ENCODE data around the gene CARNS1.

Gene CARNS1

GRCh38 chr11:67372993-67373647 lies 42.4 kb upstream of the CARNS1 start, which contains the start of gene CLCF1:
Gene CLCF1 (minus strand): TSS chr11:67373598. CDS start chr11:67373539, 59 bp downstream.
- H3K36me3 Mint-ChIP-seq = peaks cover 8% of the 10 kb centered on the region
- peaks cover 39% of the 10 kb centered on the region for H3K4me1 Mint-ChIP-seq
- peak; percentile 33 for ATAC-seq (ENCODE audit: low read depth)
- H3K4me3 Mint-ChIP-seq = peak within 1 kb of the TSS; percentile 98
- H3K9me3 Mint-ChIP-seq = no peaks in the 10 kb centered on the region
- H3K27me3 Mint-ChIP-seq = no peaks in the 10 kb centered on the region
- H3K27ac Mint-ChIP-seq = peak within 1 kb of the TSS; percentile 92
- DNase-seq (ENCODE audit: low spot score in 2 of 2) = peak in 1 of 2 donors; percentile 76

- peak; percentile 81 for ATAC-seq (ENCODE audit: low read depth)
- H3K27me3 Mint-ChIP-seq = no peaks in the 10 kb centered on the region
- H3K4me3 Mint-ChIP-seq = peak overlapping the region; percentile 98
- peaks cover 8% of the 10 kb centered on the region for H3K36me3 Mint-ChIP-seq
- DNase-seq (ENCODE audit: low spot score in 2 of 2) = peak; percentile 62 to 75
- peaks cover 35% of the 10 kb centered on the region for H3K4me1 Mint-ChIP-seq
- peak overlapping the region; percentile 92 for H3K27ac Mint-ChIP-seq
- no peaks in the 10 kb centered on the region for H3K9me3 Mint-ChIP-seq
Observed at GRCh38 chr11:67373648-67374570, 41.6 kb upstream of the CARNS1 start.

GRCh38 chr11:67374571-67375281 lies 40.8 kb upstream of the CARNS1 start:
- Mint-ChIP-seq H3K36me3 (peaks cover 8% of the 10 kb centered on the region), H3K9me3 (no peaks in the 10 kb centered on the region), H3K4me1 (peaks cover 30% of the 10 kb centered on the region), H3K27me3 (no peaks in the 10 kb centered on the region), H3K4me3 (peak overlapping the region; percentile 34), H3K27ac (peak overlapping the region; percentile 92)
- DNase-seq (ENCODE audit: low spot score in 2 of 2) = no peak
- no peak for ATAC-seq (ENCODE audit: low read depth)

GRCh38 chr11:67375320-67376055 lies 40.0 kb upstream of the CARNS1 start:
- H3K27me3 Mint-ChIP-seq = no peaks in the 10 kb centered on the region
- H3K9me3 Mint-ChIP-seq = no peaks in the 10 kb centered on the region
- ATAC-seq (ENCODE audit: low read depth) = no peak
- peak overlapping the region; percentile 53 for H3K27ac Mint-ChIP-seq
- H3K4me1 Mint-ChIP-seq = peaks cover 25% of the 10 kb centered on the region
- DNase-seq (ENCODE audit: low spot score in 2 of 2) = no peak
- H3K36me3 Mint-ChIP-seq = peaks cover 8% of the 10 kb centered on the region
- no peak overlapping the region for H3K4me3 Mint-ChIP-seq

- ATAC-seq (ENCODE audit: low read depth) (no peak), DNase-seq (ENCODE audit: low spot score in 2 of 2) (no peak)
- Mint-ChIP-seq H3K36me3 (peaks cover 8% of the 10 kb centered on the region), H3K4me1 (peaks cover 23% of the 10 kb centered on the region), H3K9me3 (no peaks in the 10 kb centered on the region), H3K27me3 (no peaks in the 10 kb centered on the region), H3K4me3 (no peak overlapping the region), H3K27ac (peak overlapping the region; percentile 53)
Observed at GRCh38 chr11:67376063-67376820, 39.2 kb upstream of the CARNS1 start.

GRCh38 chr11:67376873-67377808 lies 38.3 kb upstream of the CARNS1 start:
- Mint-ChIP-seq H3K27me3 (no peaks in the 10 kb centered on the region), H3K27ac (peak overlapping the region; percentile 71), H3K9me3 (no peaks in the 10 kb centered on the region), H3K4me1 (peaks cover 20% of the 10 kb centered on the region), H3K4me3 (no peak overlapping the region), H3K36me3 (peaks cover 2% of the 10 kb centered on the region)
- ATAC-seq (ENCODE audit: low read depth) (no peak), DNase-seq (ENCODE audit: low spot score in 2 of 2) (no peak)

GRCh38 chr11:67378544-67378943 lies 36.9 kb upstream of the CARNS1 start:
- DNase-seq (ENCODE audit: low spot score in 2 of 2) = no peak
- peaks cover 24% of the 10 kb centered on the region for H3K4me1 Mint-ChIP-seq
- no peak overlapping the region for H3K27ac Mint-ChIP-seq
- no peak for ATAC-seq (ENCODE audit: low read depth)
- no peak overlapping the region for H3K4me3 Mint-ChIP-seq
- H3K36me3 Mint-ChIP-seq = peaks cover under 1% of the 10 kb centered on the region
- H3K9me3 Mint-ChIP-seq = no peaks in the 10 kb centered on the region
- H3K27me3 Mint-ChIP-seq = no peaks in the 10 kb centered on the region

GRCh38 chr11:67379061-67380058 lies 36.1 kb upstream of the CARNS1 start:
- ATAC-seq (ENCODE audit: low read depth) (no peak), DNase-seq (ENCODE audit: low spot score in 2 of 2) (no peak)
- Mint-ChIP-seq H3K27ac (no peak overlapping the region), H3K9me3 (no peaks in the 10 kb centered on the region), H3K36me3 (no peaks in the 10 kb centered on the region), H3K4me1 (peaks cover 24% of the 10 kb centered on the region), H3K4me3 (no peak overlapping the region), H3K27me3 (no peaks in the 10 kb centered on the region)

DNA sequence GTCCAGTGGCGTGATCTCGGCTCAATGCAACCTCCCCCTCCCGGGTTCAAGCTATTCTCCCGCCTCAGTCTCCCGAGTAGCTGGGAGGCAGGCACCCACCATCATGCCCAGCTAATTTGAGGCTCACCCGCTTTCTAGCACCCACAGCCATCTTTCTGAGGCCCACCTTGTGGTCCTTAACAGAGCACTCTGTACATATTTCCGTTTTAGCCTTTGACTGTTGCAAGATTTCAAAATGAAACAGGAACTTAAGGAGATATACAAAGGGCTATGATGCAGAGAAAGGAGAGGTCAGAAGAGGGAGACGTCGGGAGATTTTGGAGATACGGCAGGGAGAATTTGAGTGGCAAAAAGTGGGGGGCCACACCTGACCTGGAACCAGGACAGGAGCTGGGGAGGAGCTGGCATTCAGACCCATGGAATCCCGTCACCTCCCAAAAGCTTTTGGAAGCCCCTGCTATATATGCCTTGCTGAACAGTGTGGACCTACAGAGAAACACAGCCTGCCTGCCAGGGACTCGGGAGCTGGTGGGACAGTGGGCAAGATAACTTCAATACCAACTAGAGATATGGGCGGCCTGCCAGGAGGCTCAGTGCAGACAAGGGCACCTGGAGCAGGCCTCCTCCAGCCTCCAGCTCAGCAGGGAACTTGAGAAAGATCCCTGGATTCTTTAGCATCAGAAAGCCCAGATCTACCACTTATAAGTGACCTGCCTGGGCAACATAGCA lies 34.1 kb upstream of the CARNS1 start:
- Mint-ChIP-seq H3K36me3 (no peaks in the 10 kb centered on the region), H3K27me3 (no peaks in the 10 kb centered on the region), H3K27ac (peak overlapping the region; percentile 88), H3K4me3 (peak overlapping the region; percentile 63), H3K9me3 (no peaks in the 10 kb centered on the region), H3K4me1 (peaks cover 20% of the 10 kb centered on the region)
- DNase-seq (ENCODE audit: low spot score in 2 of 2) = no peak
- peak; percentile 84 for ATAC-seq (ENCODE audit: low read depth)

GRCh38 chr11:67382276-67383136 lies 33.0 kb upstream of the CARNS1 start:
- peak overlapping the region; percentile 58 for H3K4me3 Mint-ChIP-seq
- ATAC-seq (ENCODE audit: low read depth) = peak; percentile 78
- H3K36me3 Mint-ChIP-seq = no peaks in the 10 kb centered on the region
- H3K27me3 Mint-ChIP-seq = no peaks in the 10 kb centered on the region
- peak; percentile 86 to 91 for DNase-seq (ENCODE audit: low spot score in 2 of 2)
- peaks cover 22% of the 10 kb centered on the region for H3K4me1 Mint-ChIP-seq
- H3K27ac Mint-ChIP-seq = peak overlapping the region; percentile 28
- H3K9me3 Mint-ChIP-seq = no peaks in the 10 kb centered on the region

Measured in memory B cell (primary cell).